Gastrocnemius medialis (tissue), 4 donors: ENCODE results near the gene DCAF12. TPM values are rescaled to one million over a fixed set of nuclear protein-coding genes. Genes with fewer than 3 reads are reported as not detected.

Experiments
- ATAC-seq, 2 donors: fragments of 150-250 bp; one replicate each; pipeline ENCODE4 v1.9.1; 2016
- DNase-seq, 2 donors: peaks; one replicate each; pipeline ENCODE4 v3.0.0-alpha.2; 2019
- H3K27ac ChIP-seq, 4 donors: fragments of 200-600 bp; sonication (generic); 1 replicate in 1 of 4; 2 replicates in 3 of 4; pipeline ENCODE4 v1.5.1; 2016 to 2018; ENCODE audit warnings: mild to moderate bottlenecking in 2 of 4, moderate library complexity in 1 of 4
- H3K27me3 ChIP-seq, 3 donors: fragments of 200-600 bp; sonication (generic) in 2 of 3; 1 replicate in 1 of 3; 2 replicates in 2 of 3; pipeline versions ENCODE4 v1.5.1 to v1.6.0; 2016 to 2019; ENCODE audit warnings: mild to moderate bottlenecking in 1 of 3, moderate library complexity in 1 of 3
- H3K36me3 ChIP-seq, 2 donors: fragments of 200-600 bp; sonication (generic) in 1 of 2; one replicate each; pipeline ENCODE4 v1.5.1; 2017 to 2018
- H3K4me1 ChIP-seq, 2 donors: fragments of 200-600 bp; sonication (generic) in 1 of 2; one replicate each; pipeline ENCODE4 v1.5.1; 2016 to 2017; ENCODE audit warnings: mild to moderate bottlenecking in 2 of 2
- H3K4me3 ChIP-seq, 4 donors: fragments of 200-600 bp; sonication (generic) in 3 of 4; 1 replicate in 1 of 4; 2 replicates in 3 of 4; pipeline ENCODE4 v1.5.1; 2016 to 2019; ENCODE audit warnings: mild to moderate bottlenecking in 2 of 4
- H3K9me3 ChIP-seq, 3 donors: fragments of 200-600 bp; sonication (generic) in 2 of 3; 1 replicate in 1 of 3; 2 replicates in 2 of 3; pipeline ENCODE4 v1.5.1; 2016 to 2019
- CTCF ChIP-seq, 5 experiments: fragments of 450-650 bp in 3 of 5; fragments of 200-600 bp in 2 of 5; sonication (generic) in 2 of 5; IDR thresholded peaks in 4 of 5; conservative IDR thresholded peaks in 1 of 5; 1 replicate in 4 of 5; 2 replicates in 1 of 5; pipeline ENCODE4 v1.5.1; 2016 to 2019; ENCODE audit warnings: antibody characterized with exemption in 5 of 5, mild to moderate bottlenecking in 3 of 5, moderate library complexity in 3 of 5
- POLR2A ChIP-seq, 2 donors: fragments of 450-650 bp; IDR thresholded peaks; one replicate each; pipeline ENCODE4 v1.6.1; 2017; ENCODE audit warnings: antibody characterized with exemption in 2 of 2, mild to moderate bottlenecking in 2 of 2, moderate library complexity in 2 of 2
- in situ Hi-C, 4 donors: fragments of 200-750 bp; cut with MboI; loops; one replicate each; pipeline versions ENCODE4 v1.15.0 to v1.8.0; 2017; ENCODE audit warnings: low sequenced_read_pairs in 4 of 4
- intact Hi-C: fragments of 100-400 bp; cut with DNase I; formaldehyde crosslinking; loops from one replicate; pipeline ENCODE4 v1.15.1; 2023; ENCODE audit warnings: low total_unique reads
- total RNA-seq, 4 donors: library from RNA; depleted of rRNA; stranded (reverse); fragments of >200 nt; gene quantifications; one replicate each; pipeline versions ENCODE4 v1.1.0 to v1.2.3, GENCODE V29; 2016

Gene DCAF12
- total RNA-seq, 4 donors from 2014 or later, result 19.4 to 33.7 (median 26.7) TPM

GRCh38 chr9:34037626-34038025 lies 88.9 kb downstream of the DCAF12 start:
- ATAC-seq, result no peak
- in situ Hi-C loops, result no loop called here
- no peak for TF ChIP-seq CTCF (IDR thresholded peaks at IDR 0.05 in 4 of 5, conservative IDR thresholded peaks at IDR 0.05 in 1 of 5)
- no peak for TF ChIP-seq POLR2A (IDR thresholded peaks at IDR 0.05)

GRCh38 chr9:34036625-34037024 lies 89.9 kb downstream of the DCAF12 start:
- Histone ChIP-seq H3K27me3 (no peaks in the 10 kb centered on the region), H3K4me1 (peaks cover 0 to 3% of the 10 kb centered on the region in 2 donors), H3K9me3 (no peaks in the 10 kb centered on the region), H3K36me3 (no peaks in the 10 kb centered on the region), H3K27ac (no peak overlapping the region), H3K4me3 (no peak overlapping the region)
- intact Hi-C loops (no loop called here), in situ Hi-C loops (no loop called here)
- ATAC-seq (no peak), DNase-seq (no peak)
- TF ChIP-seq CTCF (IDR thresholded peaks at IDR 0.05 in 4 of 5, conservative IDR thresholded peaks at IDR 0.05 in 1 of 5), result no peak
- no peak for TF ChIP-seq POLR2A (IDR thresholded peaks at IDR 0.05)

More at GRCh38 chr9:34037626-34038025, 88.9 kb downstream of the DCAF12 start:
- no peak for DNase-seq
- intact Hi-C loops, result no loop called here
- H3K27me3 ChIP-seq, result no peaks in the 10 kb centered on the region
- no peak overlapping the region for H3K27ac ChIP-seq
- peaks cover 0 to 3% of the 10 kb centered on the region in 2 donors for H3K4me1 ChIP-seq
- no peaks in the 10 kb centered on the region for H3K9me3 ChIP-seq
- no peaks in the 10 kb centered on the region for H3K36me3 ChIP-seq
- no peak overlapping the region for H3K4me3 ChIP-seq

Other genes with a start within 250 kb of the DCAF12 start
- gene UBAP2, start 77.8 kb downstream of the DCAF12 start, total RNA-seq, result 10 to 100 TPM; 14.6 to 26.6 (median 20.9) TPM
- gene UBAP1, start 52.3 kb upstream of the DCAF12 start, total RNA-seq, result 100 to 1,000 TPM in 1 of 4 donors, 10 to 100 TPM in 3; 69.5 to 162 (median 90.8) TPM
- gene KIF24, start 202.6 kb upstream of the DCAF12 start, total RNA-seq, result under 1 TPM; 0.13 to 0.68 (median 0.50) TPM
- gene NUDT2, start 202.9 kb upstream of the DCAF12 start, total RNA-seq, result 10 to 100 TPM in 3 of 4 donors, 1 to 10 TPM in 1; 8.2 to 19.9 (median 16.1) TPM